ENCODE data around the gene CBY3. TPM values are rescaled to one million over a fixed set of nuclear protein-coding genes. Genes with fewer than 3 reads are reported as not detected.

CBY3 gene
- total RNA-seq (2013): not detected
- polyA plus RNA-seq (not detected), polyA minus RNA-seq (0.42 and 0.48 TPM in 2 replicates), total RNA-seq (0 to 0.12 (median 0) reads per million in 11 experiments)

DNA sequence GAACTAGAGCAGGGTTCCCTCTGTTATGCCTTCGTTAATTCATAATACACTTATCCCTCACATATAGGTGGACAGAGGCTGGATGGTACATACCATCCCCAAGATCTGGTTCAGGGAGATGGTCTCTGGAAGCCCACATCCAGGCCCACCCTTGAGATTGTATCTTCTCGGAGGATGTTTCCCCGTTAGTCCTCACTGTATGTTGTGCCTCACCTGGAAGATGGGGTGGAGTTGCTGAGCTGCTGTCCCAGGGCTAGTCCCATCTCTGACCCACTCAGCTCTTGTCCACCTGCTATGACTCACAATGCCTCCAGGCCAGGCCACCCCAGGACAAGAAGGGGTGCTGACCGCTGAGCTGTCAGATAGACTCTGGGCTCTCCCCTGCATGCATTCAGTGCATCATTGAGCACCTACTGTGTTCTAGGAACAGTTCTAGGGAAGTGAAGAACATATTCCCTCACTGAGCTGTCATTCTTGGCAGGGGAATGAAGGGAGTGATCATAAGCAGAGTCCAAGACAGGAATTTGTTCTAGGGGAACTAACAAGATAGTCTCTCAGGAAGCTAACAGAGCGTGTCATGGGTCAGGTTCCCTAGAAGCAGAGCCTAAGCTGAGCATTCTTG lies at the start of gene CBY3:
TSS of gene CBY3 (minus strand) at position 255 of the 622 bp plus-strand sequence. CDS start at position 139, 116 bp downstream.
- intact Hi-C loops (cut with micrococcal nuclease): no loop called here
- Histone ChIP-seq H3K4me2 (replicated peaks; ENCODE audit: extremely low read depth, low read length, poor library complexity, severe bottlenecking) (no peak within 1 kb of the TSS), H3K27ac (ENCODE audit: low read depth in 1 of 2, low read length in 2 of 2) (no peak within 1 kb of the TSS), H3K4me1 (ENCODE audit: control insufficient read depth in 1 of 2, insufficient read depth in 2 of 2, low read length in 2 of 2) (peaks cover 30 to 32% of the 10 kb centered on the region in 2 donors), H4K20me1 (ENCODE audit: insufficient read depth, low read length) (no peaks in the 10 kb centered on the region), H3K4me3 (replicated peaks in 1 of 3; ENCODE audit: low read depth in 2 of 3, low read length in 3 of 3) (no peak within 1 kb of the TSS), H3K27me3 (ENCODE audit: control insufficient read depth in 2 of 2, insufficient read depth in 2 of 2, low read length in 2 of 2) (no peaks in the 10 kb centered on the region), H3K36me3 (replicated peaks in 1 of 2; ENCODE audit: control insufficient read depth in 1 of 2, insufficient read depth in 2 of 2, low read length in 2 of 2) (no peaks in the 10 kb centered on the region), H3K9ac (ENCODE audit: insufficient read depth, low read length, poor library complexity, severe bottlenecking) (no peak within 1 kb of the TSS), H2AFZ (ENCODE audit: insufficient read depth, low read depth, low read length, poor library complexity, severe bottlenecking) (no peak within 1 kb of the TSS), H3K79me2 (ENCODE audit: insufficient read depth, low read length) (peaks cover 17% of the 10 kb centered on the region), H3K9me3 (replicated peaks in 1 of 2; ENCODE audit: control insufficient read depth in 1 of 2, insufficient read depth in 1 of 2, low read length in 2 of 2) (no peaks in the 10 kb centered on the region)
- Mint-ChIP-seq H3K27me3 (ENCODE audit: low read depth in 3 of 3) (peaks cover 1 to 8% (median 3%) of the 10 kb centered on the region in 3 donors), H3K36me3 (peaks cover 0 to 3% of the 10 kb centered on the region in 2 donors), H3K27ac (peak within 1 kb of the TSS in 2 of 7 donors; percentile 30 to 55), H3K4me1 (peaks cover 34% of the 10 kb centered on the region), H3K4me3 (peak within 1 kb of the TSS in 1 of 2 donors; percentile 60), H3K9me3 (peaks cover 0 to 5% (median 0%) of the 10 kb centered on the region in 7 donors)
- no peak for TF ChIP-seq CTCF (IDR thresholded peaks at IDR 0.05)
- DNase-seq: no peak
- WGBS (ENCODE audit: insufficient coverage): 78% methylated on average over 1 of the region's 5 CpGs

GRCh38 chr5:179730356-179730755 lies 49.5 kb upstream of the CBY3 start:
- peaks cover 54% of the 10 kb centered on the region for H3K4me1 Mint-ChIP-seq
- Histone ChIP-seq H3K36me3 (replicated peaks in 1 of 2; ENCODE audit: control insufficient read depth in 1 of 2, insufficient read depth in 2 of 2, low read length in 2 of 2) (peaks cover 42 to 55% of the 10 kb centered on the region in 2 donors), H2AFZ (ENCODE audit: insufficient read depth, low read depth, low read length, poor library complexity, severe bottlenecking) (no peak overlapping the region), H3K9me3 (replicated peaks in 1 of 2; ENCODE audit: control insufficient read depth in 1 of 2, insufficient read depth in 1 of 2, low read length in 2 of 2) (no peaks in the 10 kb centered on the region), H3K27me3 (ENCODE audit: control insufficient read depth in 2 of 2, insufficient read depth in 2 of 2, low read length in 2 of 2) (no peaks in the 10 kb centered on the region), H3K27ac (ENCODE audit: low read depth in 1 of 2, low read length in 2 of 2) (peak overlapping the region in 1 of 2 donors; percentile 98), H3K9ac (ENCODE audit: insufficient read depth, low read length, poor library complexity, severe bottlenecking) (no peak overlapping the region), H4K20me1 (ENCODE audit: insufficient read depth, low read length) (peaks cover 19% of the 10 kb centered on the region), H3K79me2 (ENCODE audit: insufficient read depth, low read length) (peaks cover 56% of the 10 kb centered on the region), H3K4me2 (replicated peaks; ENCODE audit: extremely low read depth, low read length, poor library complexity, severe bottlenecking) (no peak overlapping the region), H3K4me3 (replicated peaks in 1 of 3; ENCODE audit: low read depth in 2 of 3, low read length in 3 of 3) (no peak overlapping the region), H3K4me1 (ENCODE audit: control insufficient read depth in 1 of 2, insufficient read depth in 2 of 2, low read length in 2 of 2) (peaks cover 46 to 66% of the 10 kb centered on the region in 2 donors)
- no peak for TF ChIP-seq CTCF (IDR thresholded peaks at IDR 0.05)
- H3K27me3 Mint-ChIP-seq (ENCODE audit: low read depth in 3 of 3): peaks cover 0 to 2% (median 0%) of the 10 kb centered on the region in 3 donors
- no peak for DNase-seq
- peaks cover 44 to 60% of the 10 kb centered on the region in 2 donors for H3K36me3 Mint-ChIP-seq
- H3K27ac Mint-ChIP-seq: peak overlapping the region; percentile 77 to 99 (median 87)
- 67% methylated on average over 1 of the region's 3 CpGs for WGBS (ENCODE audit: insufficient coverage)
- peaks cover 0 to 2% (median 0%) of the 10 kb centered on the region in 7 donors for H3K9me3 Mint-ChIP-seq
- intact Hi-C loops (cut with micrococcal nuclease): loop anchor here in 1 of 2 donors (10.0 kb wide), 1 partner anchor 64 kb away; the partner anchor contains the start of gene LTC4S
- no peak overlapping the region for H3K4me3 Mint-ChIP-seq
